ENCODE measurements around the gene ATG4C. TPM values are rescaled to one million over a fixed set of nuclear protein-coding genes. Genes with fewer than 3 reads are reported as not detected.

ATG4C gene
- total and polyA plus RNA-seq, 2 donors (not counting 3 experiments of a cell fraction or from before 2014, with no cell fraction given), result 2.8 to 11.8 TPM

- DNase-seq (ENCODE audit: low read depth, low spot score), result no peak
- TF ChIP-seq POLR2AphosphoS5 (IDR thresholded peaks at IDR 0.05; ENCODE audit: insufficient read depth, low read depth, low read length), result no peak
- TF ChIP-seq JUN (IDR thresholded peaks at IDR 0.05; ENCODE audit: borderline replicate concordance, insufficient read depth, insufficient read length, low read depth), result no peak
- no peak for TF ChIP-seq FOS (IDR thresholded peaks at IDR 0.05; ENCODE audit: borderline replicate concordance, insufficient read depth, low read length)
- TF ChIP-seq GATA2 (IDR thresholded peaks at IDR 0.05; ENCODE audit: insufficient read depth, insufficient read length, low read depth, low read length), result no peak
- TF ChIP-seq, protein P1, sequence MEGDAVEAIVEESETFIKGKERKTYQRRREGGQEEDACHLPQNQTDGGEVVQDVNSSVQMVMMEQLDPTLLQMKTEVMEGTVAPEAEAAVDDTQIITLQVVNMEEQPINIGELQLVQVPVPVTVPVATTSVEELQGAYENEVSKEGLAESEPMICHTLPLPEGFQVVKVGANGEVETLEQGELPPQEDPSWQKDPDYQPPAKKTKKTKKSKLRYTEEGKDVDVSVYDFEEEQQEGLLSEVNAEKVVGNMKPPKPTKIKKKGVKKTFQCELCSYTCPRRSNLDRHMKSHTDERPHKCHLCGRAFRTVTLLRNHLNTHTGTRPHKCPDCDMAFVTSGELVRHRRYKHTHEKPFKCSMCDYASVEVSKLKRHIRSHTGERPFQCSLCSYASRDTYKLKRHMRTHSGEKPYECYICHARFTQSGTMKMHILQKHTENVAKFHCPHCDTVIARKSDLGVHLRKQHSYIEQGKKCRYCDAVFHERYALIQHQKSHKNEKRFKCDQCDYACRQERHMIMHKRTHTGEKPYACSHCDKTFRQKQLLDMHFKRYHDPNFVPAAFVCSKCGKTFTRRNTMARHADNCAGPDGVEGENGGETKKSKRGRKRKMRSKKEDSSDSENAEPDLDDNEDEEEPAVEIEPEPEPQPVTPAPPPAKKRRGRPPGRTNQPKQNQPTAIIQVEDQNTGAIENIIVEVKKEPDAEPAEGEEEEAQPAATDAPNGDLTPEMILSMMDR (IDR thresholded peaks at IDR 0.05; ENCODE audit: extremely low read depth in 1 of 2, insufficient read depth in 1 of 2, low read depth in 1 of 2, low read length in 2 of 2), result no peak
- TF ChIP-seq EZH2 (IDR thresholded peaks at IDR 0.05; ENCODE audit: borderline replicate concordance, low read depth, low read length, severe bottlenecking), result no peak
- TF ChIP-seq MYC (IDR thresholded peaks at IDR 0.05; ENCODE audit: low read depth, low read length), result no peak
- no peak for TF ChIP-seq MAX (IDR thresholded peaks at IDR 0.05; ENCODE audit: insufficient read depth, insufficient read length)
- no peak for TF ChIP-seq POLR2A (IDR thresholded peaks at IDR 0.05; ENCODE audit: low read depth, low read length)
- dilution Hi-C loops (cut with MboI; ENCODE audit: extremely low pct_ligation_motif_present, low sequenced_read_pairs), result no loop called here
Observed at GRCh38 chr1:62897788-62898187, 113.9 kb downstream of the ATG4C start.

More at GRCh38 chr1:62897788-62898187, 113.9 kb downstream of the ATG4C start:
- intact Hi-C loops (cut with micrococcal nuclease), result no loop called here
- Histone ChIP-seq H3K4me3 (replicated peaks in 1 of 3; ENCODE audit: insufficient read depth in 1 of 3, low read depth in 1 of 3, low read length in 3 of 3) (no peak overlapping the region), H3K9me1 (replicated peaks; ENCODE audit: control insufficient read depth, extremely low read depth, insufficient read depth, low read length) (no peaks in the 10 kb centered on the region), H3K9me3 (replicated peaks; ENCODE audit: control insufficient read depth, insufficient read depth, low read length) (no peaks in the 10 kb centered on the region), H2AFZ (ENCODE audit: low read depth, low read length) (no peak overlapping the region), H3K4me1 (ENCODE audit: control insufficient read depth, extremely low read depth, insufficient read depth, low read length) (no peaks in the 10 kb centered on the region), H3K27ac (ENCODE audit: insufficient read depth, low read depth, low read length) (no peak overlapping the region), H3K36me3 (ENCODE audit: control insufficient read depth in 2 of 2, extremely low read depth in 1 of 2, insufficient read depth in 2 of 2, low read length in 2 of 2) (no peaks in the 10 kb centered on the region), H3K9ac (replicated peaks; ENCODE audit: extremely low read depth, insufficient read depth, low read length) (no peak overlapping the region), H3K4me2 (ENCODE audit: insufficient read depth, low read length) (no peak overlapping the region), H4K20me1 (replicated peaks; ENCODE audit: control insufficient read depth, extremely low read depth, insufficient read depth, low read length) (peaks cover 2% of the 10 kb centered on the region), H3K79me2 (ENCODE audit: control insufficient read depth, insufficient read depth, low read length) (no peaks in the 10 kb centered on the region), H3K27me3 (ENCODE audit: control insufficient read depth in 2 of 2, insufficient read depth in 2 of 2, low read length in 2 of 2) (peaks cover 0 to 7% of the 10 kb centered on the region in 2 experiments)
- FAIRE-seq, result no peak
- ChIA-PET CTCF (interaction anchor here (3.5 kb wide), 1 partner anchor 8 kb away, joined by 18 read pairs; no protein-coding TSS in a partner anchor), POLR2A (no interaction called here)
- no TSS peak for BruUV-seq (replicated peaks)
